HG03575 (cell line): ENCODE results near the gene KLF3.
"Not testable (repeated sequence)": the region's sequence is repeated elsewhere in the genome, so short reads cannot be mapped to it uniquely, and the experiment has no call there.

Experiments
- ATAC-seq: cut with Tn5 transposase; IDR thresholded peaks from one replicate; pipeline ENCODE4 v1.9.1; 2021; ENCODE audit not compliant: unreplicated experiment, insufficient number of reproducible peaks, low FRiP score; ENCODE audit errors: extremely low read depth

The KLF3 gene

DNA sequence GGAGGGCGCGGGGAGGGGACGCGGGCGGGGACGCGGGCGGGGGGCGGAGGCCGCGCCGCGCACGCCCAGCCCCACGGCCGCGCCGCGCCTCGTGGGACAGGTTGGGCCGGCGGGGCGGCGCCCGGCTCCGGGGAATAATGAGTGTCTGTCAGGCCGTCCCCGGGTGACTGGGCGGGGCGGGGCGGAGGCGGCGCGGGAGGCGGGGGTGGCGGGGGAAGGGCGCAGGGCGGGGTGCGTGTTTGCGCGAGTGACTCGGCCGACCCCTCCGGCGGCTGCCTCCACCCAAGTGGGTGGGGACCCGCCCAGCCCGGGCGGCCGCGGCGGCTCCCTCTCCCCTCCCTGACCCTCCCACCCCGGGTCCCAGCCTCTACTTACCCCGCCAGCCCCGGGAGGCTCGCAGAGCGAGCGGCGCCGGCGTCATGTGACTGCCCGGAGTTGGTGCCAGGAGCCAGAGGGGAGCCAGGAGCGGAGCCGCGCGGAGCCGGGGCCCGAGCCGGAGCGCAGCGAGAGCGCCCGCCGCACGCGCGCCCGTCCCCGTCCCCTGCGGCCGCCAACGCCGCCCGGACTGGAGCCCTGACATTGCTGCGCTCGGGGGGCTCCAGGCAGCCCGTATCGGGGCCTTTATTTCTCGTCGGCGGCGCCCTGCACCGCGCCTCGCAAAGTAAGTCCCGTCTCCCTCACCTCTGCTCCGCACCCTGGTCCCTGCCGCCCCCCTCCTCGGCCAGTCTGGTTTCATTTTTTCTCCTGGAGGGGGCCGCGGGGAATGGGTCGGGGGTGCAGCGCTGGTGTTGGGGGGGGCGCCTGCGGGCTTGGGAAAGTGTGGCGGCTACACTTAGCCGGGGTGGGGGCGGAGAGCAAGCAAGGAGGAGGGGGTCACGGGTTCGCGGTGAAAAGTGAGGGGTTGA is at the start of gene KLF3:
Gene KLF3 (plus strand): TSS at position 399 of the 905 bp plus-strand sequence. CDS start 16,427 bp downstream, outside the sequence.
- ATAC-seq, result no peak

DNA sequence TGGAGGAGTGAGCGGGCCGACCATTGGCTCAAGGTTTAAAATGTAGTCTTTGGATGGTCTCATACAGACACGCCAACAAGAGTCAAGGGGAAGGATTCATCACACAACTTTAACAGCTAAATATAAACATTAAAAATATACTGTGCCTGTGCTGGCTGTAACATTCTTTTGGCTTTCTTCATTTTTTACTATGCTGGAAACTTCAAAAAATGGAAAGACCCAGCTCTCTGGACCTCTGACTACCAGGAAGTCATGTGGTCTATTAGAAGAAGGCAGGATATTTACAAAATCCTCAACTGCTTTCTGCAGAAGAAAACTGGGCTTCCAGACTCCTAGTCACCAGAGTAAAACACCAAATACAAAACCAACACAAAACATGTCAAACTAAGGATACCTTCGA is 49.8 kb upstream of the KLF3 start:
- no peak for ATAC-seq

DNA sequence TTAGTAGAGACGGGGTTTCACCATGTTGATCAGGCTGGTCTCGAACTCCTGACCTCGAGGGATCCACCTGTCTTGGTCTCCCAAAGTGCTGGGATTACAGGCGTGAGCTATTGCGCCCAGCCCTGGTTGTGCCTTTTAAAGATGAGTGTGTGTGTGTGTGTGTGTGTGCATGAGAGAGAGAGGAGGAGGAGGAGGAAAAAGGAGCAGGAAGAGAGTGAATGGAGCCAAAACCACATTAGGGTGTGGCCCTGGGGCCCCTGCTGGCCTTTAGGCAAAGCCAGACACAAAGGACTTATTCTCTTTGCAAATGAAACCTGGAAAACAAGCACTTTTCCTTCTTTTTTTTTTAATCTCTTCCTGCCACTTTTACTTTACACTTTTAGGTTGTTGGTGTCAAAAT is 48.2 kb upstream of the KLF3 start:
- ATAC-seq, result no peak

DNA sequence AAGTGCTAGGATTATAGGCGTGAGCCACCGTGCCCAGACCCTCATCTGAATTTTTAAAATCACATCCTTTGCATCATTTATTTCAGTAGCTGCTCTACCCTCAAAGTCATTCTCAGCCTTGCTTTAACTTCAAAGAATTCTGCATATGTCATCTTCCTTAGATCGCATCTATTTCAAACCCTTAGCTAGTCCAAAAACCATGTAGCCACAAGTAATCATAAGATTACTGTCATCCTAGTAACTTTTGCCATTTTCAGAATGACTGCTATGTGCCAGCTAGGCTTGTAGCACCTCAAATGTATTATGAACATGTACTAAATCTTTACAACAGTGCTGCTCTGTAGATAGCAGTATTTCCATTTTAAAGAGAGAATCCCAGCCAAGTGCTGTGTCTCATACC is 45.5 kb upstream of the KLF3 start:
- no peak for ATAC-seq

DNA sequence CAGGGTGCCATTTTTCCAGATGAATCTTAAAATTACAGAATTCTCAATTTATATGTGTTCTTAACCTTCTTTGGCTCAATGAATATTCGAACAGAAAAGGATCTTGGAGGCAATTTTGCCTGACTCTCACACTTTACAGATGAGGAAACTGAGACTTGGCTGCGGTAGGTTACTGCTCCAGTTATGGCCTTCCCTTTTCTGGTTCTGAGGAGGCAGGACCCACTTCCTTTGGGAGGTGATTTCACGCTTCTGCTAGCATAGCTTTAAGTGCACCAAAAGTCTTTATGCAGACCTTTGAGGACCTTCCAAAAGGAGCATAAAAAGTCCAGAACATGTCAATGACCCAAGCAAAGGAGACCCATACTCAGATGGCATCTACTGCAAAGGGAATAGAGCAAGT is 44.7 kb upstream of the KLF3 start:
- no peak for ATAC-seq

DNA sequence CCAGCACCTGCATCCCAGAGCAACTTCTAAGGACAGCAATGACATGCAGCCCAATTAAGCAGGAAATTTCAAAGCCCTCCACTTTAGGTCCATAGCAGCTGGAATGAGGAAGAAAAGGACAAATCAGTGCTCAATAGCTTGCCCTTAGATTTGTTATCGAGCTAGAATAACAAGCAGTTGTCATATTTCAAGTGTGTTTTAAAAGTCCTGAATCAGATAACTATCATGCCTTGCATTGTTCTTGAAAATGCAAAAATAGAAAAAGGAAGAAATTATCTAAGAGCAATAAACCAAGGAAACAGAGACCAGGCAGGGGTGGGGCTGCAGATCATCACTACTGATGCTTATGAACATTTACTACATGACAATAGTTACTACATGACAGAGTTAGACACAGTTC is 43.9 kb upstream of the KLF3 start:
- ATAC-seq, result no peak

DNA sequence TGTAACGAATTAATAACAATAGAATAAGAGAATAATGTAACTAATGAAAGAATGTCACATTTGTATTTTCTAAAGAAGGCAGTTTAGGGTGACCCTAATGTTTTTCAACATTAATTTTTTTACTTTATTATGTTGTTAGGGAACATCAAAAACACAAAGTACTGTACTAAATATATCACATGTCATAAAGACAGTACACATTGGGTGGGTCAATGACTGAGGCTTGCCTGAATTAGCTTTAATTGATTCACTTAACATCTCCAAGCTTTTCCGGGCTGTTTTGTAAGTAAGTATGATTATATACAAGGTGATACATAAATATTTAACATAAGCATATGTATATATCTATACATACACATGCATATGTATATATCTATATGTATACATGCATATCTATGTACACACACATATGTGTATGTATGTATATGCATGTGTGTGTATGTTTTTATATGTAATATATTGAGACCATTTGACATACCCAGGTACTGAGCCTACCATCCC is 43.4 kb upstream of the KLF3 start:
- no peak for ATAC-seq

DNA sequence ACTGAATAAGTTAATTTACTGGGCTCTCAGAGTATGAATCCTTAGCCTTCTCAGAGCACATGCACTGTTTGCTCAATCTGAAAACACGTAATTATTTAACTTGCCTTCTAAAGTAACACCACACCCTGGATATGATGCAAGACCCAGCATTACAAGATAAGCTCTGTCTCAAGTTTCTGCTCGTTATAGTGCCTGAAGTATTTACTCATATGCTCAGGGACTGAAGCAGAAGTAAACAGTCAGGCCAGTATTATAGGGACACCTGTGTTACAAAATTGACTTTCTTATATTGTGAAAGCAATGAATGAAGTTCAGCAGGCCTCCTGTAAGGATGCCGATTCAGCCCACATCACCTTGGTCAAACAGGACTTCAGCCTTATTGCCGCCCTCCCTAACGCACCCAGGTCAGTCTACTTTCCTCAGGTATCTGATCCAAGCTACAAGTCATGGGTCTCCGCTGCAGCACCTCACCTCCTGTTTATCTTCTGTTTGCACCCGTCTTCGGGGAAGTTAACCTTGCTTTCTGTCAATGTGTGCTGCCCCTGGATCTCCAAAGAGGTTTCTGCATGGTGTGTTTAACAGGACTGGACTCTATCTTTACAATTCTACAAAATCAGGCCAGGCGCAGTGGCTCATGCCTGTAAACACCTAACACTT is 42.8 kb upstream of the KLF3 start:
- no peak for ATAC-seq

DNA sequence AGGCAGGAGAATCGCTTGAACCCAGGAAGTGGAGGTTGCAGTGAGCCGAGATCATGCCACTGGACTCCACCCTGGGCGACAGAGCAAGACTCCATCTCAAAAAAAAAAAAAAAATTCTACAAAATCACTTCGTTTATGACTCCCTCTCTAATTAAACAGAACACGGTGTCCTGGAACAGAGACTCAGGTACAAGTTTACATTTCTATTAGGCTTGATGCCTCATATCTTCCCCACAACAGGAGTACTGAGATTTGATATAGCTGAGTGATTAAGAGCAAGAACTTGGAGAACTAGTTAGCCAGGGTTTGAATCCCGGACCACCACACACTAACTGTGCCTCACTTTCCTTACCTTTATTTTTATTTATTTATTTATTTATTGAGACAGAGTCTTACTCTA is 42.2 kb upstream of the KLF3 start:
- no peak for ATAC-seq

DNA sequence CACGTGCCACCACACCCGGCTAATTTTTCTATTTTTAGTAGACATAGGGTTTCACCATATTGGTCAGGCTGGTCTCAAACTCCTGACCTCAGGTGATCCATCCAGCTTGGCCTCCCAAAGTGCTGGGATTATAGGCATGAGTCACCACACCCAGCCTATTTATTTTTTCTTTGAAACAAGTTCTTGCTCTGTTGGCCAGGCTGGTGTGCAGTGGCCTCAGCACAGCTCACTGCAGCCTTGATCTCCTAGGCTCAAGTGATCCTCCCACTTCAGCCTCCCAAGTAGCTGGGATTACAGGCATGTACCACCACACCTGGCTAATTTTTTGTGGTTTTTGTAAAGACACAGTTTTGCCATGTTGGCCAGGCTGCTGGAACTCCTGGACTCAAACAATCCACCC is 41.7 kb upstream of the KLF3 start:
- not testable (repeated sequence) for ATAC-seq

DNA sequence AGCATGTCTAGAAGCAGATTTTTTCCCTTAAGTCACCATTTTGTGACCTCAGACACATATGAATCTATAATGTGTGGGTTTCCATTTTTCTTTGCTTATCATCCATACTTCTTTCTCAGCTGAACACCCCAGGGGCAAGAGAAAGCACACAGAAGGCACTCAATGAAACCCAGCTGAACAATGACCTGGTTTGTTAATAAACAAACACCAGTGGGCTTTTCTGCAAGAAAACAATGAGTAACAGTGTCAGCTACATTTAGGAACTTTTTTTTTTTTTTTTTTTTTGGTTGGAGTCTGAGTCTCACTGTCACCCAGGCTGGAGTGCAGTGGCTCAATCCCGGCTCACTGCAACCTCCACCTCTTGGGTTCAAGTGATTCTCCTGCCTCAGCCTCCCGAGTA is 40.7 kb upstream of the KLF3 start:
- ATAC-seq, result no peak

DNA sequence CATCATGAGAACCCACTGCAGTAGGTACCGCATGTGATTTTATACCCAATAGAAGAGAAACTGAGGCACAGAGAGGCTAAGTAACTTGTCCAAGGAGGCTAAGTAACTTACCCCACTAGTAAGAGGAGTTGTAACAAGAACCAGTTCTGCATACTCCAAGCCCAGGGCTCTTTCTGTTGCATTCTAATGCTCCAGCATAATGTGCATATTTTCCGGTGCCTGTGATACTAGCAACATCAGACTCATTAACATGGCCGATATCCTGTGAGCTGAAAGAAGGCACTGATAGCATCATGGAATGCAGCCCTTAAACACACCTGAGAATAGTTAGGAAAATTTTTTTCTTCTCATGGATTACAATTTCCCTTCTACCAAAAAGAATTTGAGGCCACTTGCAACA is 39.7 kb upstream of the KLF3 start:
- ATAC-seq, result no peak

DNA sequence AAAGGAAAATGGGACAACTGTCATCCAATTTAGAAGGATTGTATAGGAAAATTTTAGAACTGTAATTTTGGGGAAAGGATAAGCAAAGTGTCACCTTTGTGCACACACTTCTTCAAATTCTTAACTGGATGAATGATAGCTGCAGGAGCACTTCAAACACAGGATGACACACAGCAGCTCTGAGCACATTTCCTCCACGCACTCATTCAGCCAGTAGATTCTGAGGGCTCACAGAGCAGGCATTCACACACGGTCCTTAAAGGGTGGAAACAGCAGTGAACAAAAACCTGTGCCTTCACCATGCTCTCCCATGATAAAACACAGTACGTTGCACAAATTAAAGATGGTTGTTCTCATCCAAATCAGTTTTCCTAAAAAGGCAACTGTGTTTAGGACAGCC is 38.5 kb upstream of the KLF3 start:
- no peak for ATAC-seq

DNA sequence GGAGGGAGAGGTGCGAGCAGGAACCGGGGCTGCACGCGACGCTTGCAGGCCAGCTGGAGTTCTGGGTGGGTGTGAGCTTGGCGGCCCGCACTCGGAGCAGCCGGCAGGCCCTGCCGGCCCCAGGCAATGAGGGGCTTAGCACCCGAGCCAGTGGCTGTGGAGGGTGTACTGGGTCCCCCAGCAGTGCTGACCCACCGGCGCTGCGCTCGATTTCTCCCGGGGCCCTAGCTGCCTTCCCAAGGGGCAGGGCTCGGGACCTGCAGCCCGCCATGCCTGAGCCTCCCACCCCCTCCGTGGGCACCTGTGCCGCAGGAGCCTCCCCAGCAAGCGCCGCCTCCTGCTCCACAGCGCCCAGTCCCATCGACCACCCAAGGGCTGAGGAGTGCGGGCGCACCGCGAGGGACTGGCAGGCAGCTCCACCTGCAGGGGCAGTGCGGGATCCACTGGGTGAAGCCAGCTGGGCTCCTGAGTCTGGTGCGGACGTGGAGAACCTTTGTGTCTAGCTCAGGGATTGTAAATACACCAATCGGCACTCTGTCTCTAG is 37.0 kb upstream of the KLF3 start:
- not testable (repeated sequence) for ATAC-seq

DNA sequence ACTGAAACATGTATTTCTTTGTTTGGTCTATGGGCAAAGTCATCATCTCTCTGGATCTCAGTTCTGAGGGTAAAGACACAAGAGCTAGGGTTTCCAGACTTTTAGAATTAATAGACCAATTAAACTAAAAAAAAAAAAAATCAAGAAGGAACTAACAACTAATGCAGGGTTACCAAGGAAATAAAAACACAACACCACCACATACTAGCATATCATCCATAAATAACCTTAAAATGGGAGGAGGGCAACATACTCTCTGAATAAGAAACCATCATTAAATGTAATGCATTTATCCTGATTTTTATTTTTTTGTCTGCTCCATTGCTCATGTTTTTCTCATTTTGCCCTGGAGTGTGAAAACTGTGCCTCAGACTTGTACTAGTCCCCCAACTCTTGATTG is 33.5 kb upstream of the KLF3 start:
- ATAC-seq, result no peak

DNA sequence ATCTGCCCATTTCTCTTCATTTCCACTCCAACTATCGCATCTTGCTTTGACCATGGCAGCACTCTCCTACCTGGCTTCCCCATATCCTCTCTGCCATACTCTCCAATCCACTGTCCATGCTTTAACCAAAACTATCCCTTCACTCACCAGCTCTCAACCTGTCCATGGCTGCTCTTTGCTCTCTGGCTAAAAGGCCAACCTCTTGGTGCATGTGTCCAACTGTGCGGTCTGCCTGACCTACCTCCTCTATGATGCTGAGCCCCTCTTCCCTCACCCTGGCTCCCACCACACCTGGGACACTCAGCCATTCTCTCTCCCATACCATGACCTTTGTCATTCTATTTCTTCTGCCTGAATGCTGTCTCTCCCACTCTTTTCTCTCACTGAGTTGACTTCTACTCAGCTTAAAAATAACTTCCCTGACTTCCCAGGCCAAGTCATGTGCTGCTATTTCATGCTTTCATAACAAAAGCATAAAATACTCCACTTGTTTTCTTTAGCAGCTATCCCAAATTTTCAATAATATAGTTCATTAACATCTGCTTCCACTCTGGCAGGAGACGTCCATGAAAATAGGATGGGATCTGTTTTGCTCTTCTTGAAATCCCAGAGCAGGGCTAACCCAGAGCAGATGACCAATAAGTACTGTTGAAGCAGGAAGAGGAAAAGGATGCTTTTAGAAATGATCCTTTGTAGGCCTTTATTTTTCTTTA is 29.8 kb upstream of the KLF3 start:
- no peak for ATAC-seq

DNA sequence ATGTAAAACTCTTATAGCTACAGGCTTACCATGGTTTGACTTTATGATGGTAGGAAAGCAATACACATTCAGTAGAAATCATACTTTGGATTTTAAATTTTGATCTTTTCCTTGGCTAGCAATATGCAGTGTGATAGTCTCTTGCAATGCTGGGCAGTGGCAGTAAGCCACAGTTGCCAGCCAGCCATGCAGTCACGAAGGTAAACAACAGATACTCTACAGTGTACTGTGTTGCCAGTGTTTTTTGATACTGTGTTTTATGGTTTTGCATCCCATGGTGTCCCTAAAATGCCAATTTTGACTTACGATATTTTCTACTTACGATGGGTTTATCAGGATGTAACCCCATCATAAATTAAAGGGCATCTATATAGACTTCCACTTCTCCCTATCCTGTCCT is 24.8 kb upstream of the KLF3 start:
- ATAC-seq, result no peak

DNA sequence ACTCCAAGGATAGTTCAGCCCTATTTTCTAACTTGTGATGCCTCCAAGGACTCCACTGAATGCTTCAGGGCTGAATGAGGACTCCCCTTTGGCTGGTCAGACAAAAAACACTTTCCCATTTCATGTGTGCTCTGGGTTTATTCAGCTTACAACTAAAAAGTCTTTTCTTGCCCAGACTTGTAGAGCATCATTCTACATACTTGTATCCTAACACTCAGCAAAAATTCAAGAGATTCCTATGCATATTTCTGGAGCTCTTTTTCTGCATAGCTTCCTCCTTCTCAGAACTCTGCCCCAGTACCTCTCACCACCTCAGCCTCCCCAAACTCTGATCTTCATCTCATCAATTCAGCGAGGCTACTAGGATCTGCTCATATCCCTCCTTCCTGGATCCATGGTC is 22.2 kb upstream of the KLF3 start:
- ATAC-seq, result no peak

DNA sequence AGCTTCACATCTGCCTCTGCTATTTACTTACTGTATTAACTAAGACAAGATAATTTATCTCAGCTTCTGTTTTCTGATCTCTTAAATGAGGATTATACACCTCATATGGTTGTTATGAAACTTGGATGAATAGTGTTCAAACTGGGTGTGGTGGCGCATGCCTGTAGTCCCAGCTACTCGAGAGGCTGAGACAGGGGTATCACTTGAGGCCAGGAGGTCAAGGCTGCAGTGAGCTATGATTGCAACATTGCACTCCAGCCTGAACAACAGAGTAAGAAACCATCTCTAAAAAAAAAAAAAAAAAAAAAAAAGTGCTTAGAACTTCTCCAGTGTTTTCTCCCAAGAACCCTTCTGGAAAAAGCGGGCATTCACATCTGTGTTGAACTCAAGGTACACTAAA is 19.8 kb upstream of the KLF3 start:
- no peak for ATAC-seq
